Smooth muscle cell (in vitro differentiated cells): ENCODE data around the gene CNTN5. TPM values are rescaled to one million over a fixed set of nuclear protein-coding genes. Genes with fewer than 3 reads are reported as not detected.

Experiments used
- DNase-seq: peaks from one replicate; lab custom pipeline; 2025; ENCODE audit not compliant: unreplicated experiment; lab: John Stamatoyannopoulos, UW
- H2AFZ ChIP-seq: fragments of 200-600 bp; sonication (generic); 2 replicates; pipeline ENCODE4 v1.6.0; 2016; ENCODE audit warnings: antibody characterized with exemption, low read depth, mild to moderate bottlenecking
- H3F3A ChIP-seq: fragments of 200-600 bp; sonication (generic); 2 replicates; pipeline ENCODE4 v1.6.0; 2017; ENCODE audit warnings: antibody characterized with exemption, low read depth
- H3K27ac ChIP-seq: fragments of 200-600 bp; sonication (generic); 2 replicates; pipeline ENCODE4 v1.5.1; 2016; ENCODE audit warnings: low read depth, mild to moderate bottlenecking
- H3K27me3 ChIP-seq: fragments of 200-600 bp; sonication (generic); 2 replicates; pipeline ENCODE4 v1.6.1; 2016; ENCODE audit warnings: low read depth, mild to moderate bottlenecking
- H3K36me3 ChIP-seq: fragments of 200-600 bp; sonication (generic); 2 replicates; pipeline ENCODE4 v1.5.1; 2016; ENCODE audit warnings: low read depth
- H3K4me1 ChIP-seq: fragments of 200-600 bp; sonication (generic); 2 replicates; pipeline ENCODE4 v1.5.1; 2016; ENCODE audit warnings: low read depth
- H3K4me2 ChIP-seq: fragments of 200-600 bp; sonication (generic); 2 replicates; pipeline ENCODE4 v1.6.0; 2016; ENCODE audit warnings: mild to moderate bottlenecking
- H3K4me3 ChIP-seq: fragments of 200-600 bp; sonication (generic); 2 replicates; pipeline ENCODE4 v1.5.1; 2016; ENCODE audit warnings: mild to moderate bottlenecking
- H3K79me2 ChIP-seq: fragments of 200-600 bp; sonication (generic); 2 replicates; pipeline ENCODE4 v1.6.0; 2016; ENCODE audit warnings: low read depth, mild to moderate bottlenecking
- H3K9ac ChIP-seq: fragments of 200-600 bp; sonication (generic); 2 replicates; pipeline ENCODE4 v1.6.0; 2016; ENCODE audit warnings: low read depth
- H3K9me3 ChIP-seq: fragments of 200-600 bp; sonication (generic); replicated peaks from 2 replicates; pipeline ENCODE4 v1.5.1; 2016; ENCODE audit warnings: low read depth
- H4K20me1 ChIP-seq: fragments of 200-600 bp; sonication (generic); 2 replicates; pipeline ENCODE4 v1.6.0; 2016; ENCODE audit warnings: low read depth
- CTCF ChIP-seq: fragments of 200-600 bp; sonication (generic); IDR thresholded peaks from 2 replicates; pipeline ENCODE4 v1.5.1; 2017; ENCODE audit warnings: borderline replicate concordance, mild to moderate bottlenecking, antibody characterized with exemption; ENCODE audit not compliant: insufficient read depth, poor library complexity, severe bottlenecking
- WGBS: methylation state at CpG from one replicate; pipeline ENCODE4 v1.1.7; 2016; ENCODE audit warnings: low lambda C conversion rate; 5-methylcytosine and 5-hydroxymethylcytosine counted together
- polyA plus RNA-seq: library from polyadenylated mRNA; unstranded; fragments of >200 nt; fragmentation: Nextera tagmentation; extraction: Ambion mirVana; gene quantifications from 2 replicates; pipeline ENCODE4 v1.2.1, GENCODE V29; 2016
- total RNA-seq: library from RNA; depleted of rRNA; stranded (reverse); fragments of >200 nt; gene quantifications from 2 replicates; pipeline ENCODE4 v1.2.3, GENCODE V29; 2014

Gene CNTN5
- total and polyA plus RNA-seq, 2 experiments from 2014 or later, result 0.97 to 3.1 TPM

GRCh38 chr11:99170591-99170990 lies 149.8 kb downstream of the CNTN5 start:
- no peak for DNase-seq
- no peaks in the 10 kb centered on the region for H4K20me1 ChIP-seq
- H3K4me2 ChIP-seq, result no peak overlapping the region
- no peaks in the 10 kb centered on the region for H3K9me3 ChIP-seq
- no peaks in the 10 kb centered on the region for H3F3A ChIP-seq
- H2AFZ ChIP-seq, result no peak overlapping the region
- no peaks in the 10 kb centered on the region for H3K79me2 ChIP-seq
- no peaks in the 10 kb centered on the region for H3K36me3 ChIP-seq
- no peaks in the 10 kb centered on the region for H3K4me1 ChIP-seq
- no peak overlapping the region for H3K27ac ChIP-seq
- H3K4me3 ChIP-seq, result no peak overlapping the region
- H3K9ac ChIP-seq, result no peak overlapping the region
- TF ChIP-seq CTCF, result no peak
- H3K27me3 ChIP-seq, result no peaks in the 10 kb centered on the region

GRCh38 chr11:99171330-99171729 lies 150.6 kb downstream of the CNTN5 start:
- no peak overlapping the region for H3K4me3 ChIP-seq
- H4K20me1 ChIP-seq, result no peaks in the 10 kb centered on the region
- no peak for TF ChIP-seq CTCF
- H3K4me2 ChIP-seq, result no peak overlapping the region
- 92% methylated on average over 5 of the region's 5 CpGs for WGBS
- H3K9me3 ChIP-seq, result no peaks in the 10 kb centered on the region
- H3K36me3 ChIP-seq, result no peaks in the 10 kb centered on the region
- H3K27me3 ChIP-seq, result no peaks in the 10 kb centered on the region
- no peaks in the 10 kb centered on the region for H3F3A ChIP-seq
- no peak overlapping the region for H3K9ac ChIP-seq
- no peaks in the 10 kb centered on the region for H3K79me2 ChIP-seq
- DNase-seq, result no peak
- no peak overlapping the region for H3K27ac ChIP-seq
- H3K4me1 ChIP-seq, result no peaks in the 10 kb centered on the region
- no peak overlapping the region for H2AFZ ChIP-seq

- no peak for TF ChIP-seq CTCF
- no peak overlapping the region for H3K4me2 ChIP-seq
- no peak for DNase-seq
- no peaks in the 10 kb centered on the region for H3K27me3 ChIP-seq
- H3K36me3 ChIP-seq, result no peaks in the 10 kb centered on the region
- no peaks in the 10 kb centered on the region for H4K20me1 ChIP-seq
- no peak overlapping the region for H3K9ac ChIP-seq
- H3K4me1 ChIP-seq, result no peaks in the 10 kb centered on the region
- no peaks in the 10 kb centered on the region for H3K9me3 ChIP-seq
- H3K79me2 ChIP-seq, result no peaks in the 10 kb centered on the region
- no peak overlapping the region for H3K27ac ChIP-seq
- no peak overlapping the region for H3K4me3 ChIP-seq
- no peaks in the 10 kb centered on the region for H3F3A ChIP-seq
- no peak overlapping the region for H2AFZ ChIP-seq
Observed at GRCh38 chr11:99176430-99176829, 155.7 kb downstream of the CNTN5 start.

- Histone ChIP-seq H3K9me3 (no peaks in the 10 kb centered on the region), H3K4me3 (no peak overlapping the region), H3K79me2 (no peaks in the 10 kb centered on the region), H3K9ac (no peak overlapping the region), H3K4me2 (no peak overlapping the region), H3F3A (no peaks in the 10 kb centered on the region), H2AFZ (no peak overlapping the region), H4K20me1 (no peaks in the 10 kb centered on the region), H3K36me3 (no peaks in the 10 kb centered on the region), H3K4me1 (no peaks in the 10 kb centered on the region), H3K27me3 (no peaks in the 10 kb centered on the region), H3K27ac (no peak overlapping the region)
- no peak for DNase-seq
- no peak for TF ChIP-seq CTCF
- WGBS, result 43% methylated on average over 2 of the region's 2 CpGs
Observed at GRCh38 chr11:99177446-99177845, 156.7 kb downstream of the CNTN5 start.
